GM18907 (cell line): ENCODE data around the gene PAFAH2.

Source experiments
- ATAC-seq: cut with Tn5 transposase; IDR thresholded peaks from one replicate; pipeline ENCODE4 v1.9.1; 2021; ENCODE audit warnings: mild to moderate bottlenecking, moderate library complexity; ENCODE audit not compliant: unreplicated experiment

PAFAH2 gene

GRCh38 chr1:26031611-26032220 lies 33.9 kb upstream of the PAFAH2 start:
- ATAC-seq: no peak

- ATAC-seq: no peak
Measured at GRCh38 chr1:26031196-26031595, 33.3 kb upstream of the PAFAH2 start.

- no peak for ATAC-seq
Measured at GRCh38 chr1:26029864-26030481, 32.1 kb upstream of the PAFAH2 start.

GRCh38 chr1:26029054-26029863 lies 31.4 kb upstream of the PAFAH2 start:
- ATAC-seq: no peak

GRCh38 chr1:26028490-26028980 lies 30.7 kb upstream of the PAFAH2 start:
- ATAC-seq: no peak

GRCh38 chr1:26027716-26028489 lies 30.0 kb upstream of the PAFAH2 start:
- ATAC-seq: no peak

- ATAC-seq: no peak
Measured at GRCh38 chr1:26025517-26025916, 27.7 kb upstream of the PAFAH2 start.

- no peak for ATAC-seq
Measured at GRCh38 chr1:26025060-26025459, 27.2 kb upstream of the PAFAH2 start.

GRCh38 chr1:26023826-26024225 lies 26.0 kb upstream of the PAFAH2 start:
- no peak for ATAC-seq

GRCh38 chr1:26023009-26023408 lies 25.1 kb upstream of the PAFAH2 start:
- ATAC-seq: no peak

- ATAC-seq: no peak
Measured at GRCh38 chr1:26022404-26022779, 24.5 kb upstream of the PAFAH2 start.

GRCh38 chr1:26021647-26022403 lies 24.0 kb upstream of the PAFAH2 start, which contains the start of gene EXTL1:
EXTL1 (plus strand) TSS chr1:26021775; CDS start chr1:26022647, 872 bp downstream.
- ATAC-seq: no peak

GRCh38 chr1:26020941-26021646 lies 23.2 kb upstream of the PAFAH2 start:
- no peak for ATAC-seq

GRCh38 chr1:26020330-26020768 lies 22.5 kb upstream of the PAFAH2 start:
- no peak for ATAC-seq

GRCh38 chr1:26019641-26020315 lies 21.9 kb upstream of the PAFAH2 start:
- no peak for ATAC-seq

- ATAC-seq: no peak
Measured at GRCh38 chr1:26017606-26018005, 19.7 kb upstream of the PAFAH2 start.

GRCh38 chr1:26016953-26017545 lies 19.2 kb upstream of the PAFAH2 start:
- no peak for ATAC-seq

GRCh38 chr1:26016258-26016952 lies 18.5 kb upstream of the PAFAH2 start:
- ATAC-seq: no peak
